HCEC 1CT (cell line): ENCODE results near the gene SRGN.
A peak's percentile ranks its signal among the peaks of the same experiment; 100 is the strongest.

Experiments
- DNase-seq: peaks from one replicate; pipeline ENCODE4 v3.0.0-alpha.2; 2017

Gene SRGN

DNA sequence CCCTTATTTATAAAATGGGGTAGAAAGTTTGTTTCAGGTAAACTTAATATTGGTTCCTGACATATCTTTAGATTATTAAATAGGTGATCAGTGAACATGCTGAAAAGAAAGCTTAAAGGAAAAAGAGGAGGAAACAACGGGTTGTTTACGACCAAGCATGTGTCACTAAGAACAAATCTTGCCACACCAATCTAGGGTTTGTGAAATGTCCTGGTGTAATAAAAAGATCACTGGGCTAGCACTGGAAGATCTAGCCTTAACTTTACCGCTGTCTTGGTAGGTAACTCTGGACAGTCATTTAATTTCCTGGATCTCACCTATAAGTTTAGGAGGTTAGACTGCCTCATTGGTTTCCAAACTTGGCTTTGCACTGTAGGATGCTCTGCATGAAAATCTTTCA lies 55.1 kb downstream of the SRGN start:
- no peak for DNase-seq

DNA sequence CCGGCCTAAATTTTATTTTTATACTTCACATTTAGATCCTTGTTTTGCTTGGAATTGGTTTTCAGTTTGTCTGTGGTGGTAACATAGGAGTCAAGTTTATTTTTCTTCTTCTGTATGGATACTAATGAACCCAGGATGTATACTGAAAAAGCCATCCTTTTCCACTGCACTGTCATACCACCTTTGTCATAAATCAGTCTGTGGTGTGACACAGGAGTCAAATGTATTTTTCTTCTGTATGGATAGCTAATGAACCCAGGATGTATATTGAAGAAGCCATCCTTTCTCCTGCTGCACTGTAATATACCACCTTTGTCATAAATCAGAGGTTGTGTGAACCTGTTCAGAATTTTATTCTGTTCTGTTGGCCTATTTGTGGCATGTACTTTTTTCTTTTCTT lies 57.4 kb downstream of the SRGN start:
- DNase-seq = no peak

DNA sequence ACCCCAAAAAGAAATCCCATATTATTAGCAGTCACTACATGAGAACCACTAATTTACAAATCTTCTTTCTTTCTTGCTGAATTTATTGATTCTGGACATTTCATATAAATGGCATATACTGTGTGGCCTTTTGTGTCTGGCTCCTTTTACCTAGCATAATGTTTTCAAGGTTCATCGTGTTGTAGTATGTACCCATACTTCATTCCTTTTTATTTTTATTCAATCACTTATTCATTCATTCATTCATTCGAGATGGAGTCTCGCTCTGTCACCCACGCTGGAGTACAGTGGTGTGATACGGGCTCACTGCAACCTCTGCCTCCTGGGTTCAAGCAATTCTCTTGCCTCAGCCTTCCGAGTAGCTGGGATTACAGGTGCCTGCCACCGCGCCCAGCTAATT lies 58.0 kb downstream of the SRGN start:
- no peak for DNase-seq

DNA sequence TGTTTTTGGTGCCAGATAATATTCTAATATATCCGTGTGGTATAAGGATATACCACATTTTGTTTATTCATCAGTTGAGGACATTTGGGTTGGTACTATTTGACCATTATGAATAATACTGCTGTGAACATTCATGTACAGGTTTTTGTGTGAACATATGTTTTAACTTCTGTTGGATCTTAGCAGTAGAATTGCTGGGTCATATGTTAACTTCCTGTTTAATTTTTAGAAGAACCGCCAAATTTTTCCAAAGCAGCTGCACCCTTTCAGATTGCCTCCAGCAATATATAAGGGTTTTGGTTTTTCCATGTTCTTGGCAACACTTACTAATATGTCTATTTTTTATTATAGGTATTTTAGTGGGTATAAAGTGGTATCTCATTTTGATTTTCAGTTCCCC lies 58.9 kb downstream of the SRGN start:
- peak; percentile 30 for DNase-seq

DNA sequence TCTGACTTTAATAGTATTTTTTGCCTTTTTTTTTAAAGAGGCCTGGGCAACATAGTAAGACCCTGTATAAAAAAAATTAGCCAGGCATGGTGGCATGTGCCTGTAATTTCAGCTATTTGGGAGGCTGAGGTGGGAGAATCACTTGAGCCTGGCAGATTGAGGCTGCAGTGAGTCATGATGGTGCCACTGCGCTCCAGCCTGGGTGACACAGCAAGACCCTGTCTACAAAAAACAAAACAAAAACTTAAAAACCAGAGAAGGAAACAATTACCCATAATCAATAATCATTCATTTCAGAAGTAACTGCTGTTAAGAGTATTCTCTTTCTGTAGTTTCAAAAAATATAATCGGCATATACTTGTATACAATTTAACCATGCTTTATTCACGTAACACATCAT lies 64.1 kb downstream of the SRGN start:
- DNase-seq = no peak

DNA sequence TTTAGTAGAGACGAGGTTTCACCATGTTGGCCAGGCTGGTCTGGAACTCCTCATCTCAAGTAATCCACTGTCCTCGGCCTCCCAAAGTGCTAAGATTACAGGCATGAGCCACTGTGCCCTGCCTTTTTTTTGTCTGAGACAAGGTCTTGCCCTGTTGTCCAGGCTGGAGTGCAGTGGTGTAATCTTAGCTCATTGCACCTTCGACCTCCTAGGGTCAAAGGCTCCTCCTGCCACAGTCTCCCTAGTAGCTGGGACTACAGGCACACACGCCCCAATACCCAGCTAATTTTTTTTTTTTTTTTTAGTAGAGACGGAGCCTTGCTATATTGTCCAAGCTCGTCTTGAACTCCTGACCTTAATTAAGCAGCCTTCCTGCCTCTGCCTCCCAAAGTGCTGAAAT lies 65.3 kb downstream of the SRGN start:
- DNase-seq = no peak
